HUES48 (cell line): ENCODE measurements around the gene PIEZO2.

ENCODE experiments used
- H3K27ac ChIP-seq: one replicate; pipeline ENCODE4 v1.7.0; 2013; ENCODE audit warnings: low read depth, low read length, inconsistent platforms
- H3K27me3 ChIP-seq: 2 replicates; pipeline ENCODE4 v1.6.1; 2013; ENCODE audit warnings: mild to moderate bottlenecking, low read length; ENCODE audit not compliant: control insufficient read depth, insufficient read depth
- H3K36me3 ChIP-seq: 2 replicates; pipeline ENCODE4 v1.6.1; 2013; ENCODE audit warnings: low read length; ENCODE audit not compliant: control insufficient read depth, insufficient read depth
- H3K4me1 ChIP-seq: 2 replicates; pipeline ENCODE4 v1.6.1; 2013; ENCODE audit warnings: mild to moderate bottlenecking, low read length; ENCODE audit not compliant: control insufficient read depth, insufficient read depth
- H3K4me3 ChIP-seq: 2 replicates; pipeline ENCODE4 v1.5.1; 2013; ENCODE audit warnings: mild to moderate bottlenecking, low read depth, low read length
- H3K9ac ChIP-seq: 2 replicates; pipeline ENCODE4 v1.6.1; 2013; ENCODE audit warnings: mild to moderate bottlenecking, low read depth, low read length, moderate library complexity
- H3K9me3 ChIP-seq: 2 replicates; pipeline ENCODE4 v1.6.1; 2013; ENCODE audit warnings: low read length; ENCODE audit not compliant: control insufficient read depth, insufficient read depth

Gene PIEZO2

GRCh38 chr18:10682368-10682714, 467.0 kb downstream of the PIEZO2 start:
- Histone ChIP-seq H3K27me3 (no peaks in the 10 kb centered on the region), H3K9me3 (no peaks in the 10 kb centered on the region), H3K36me3 (no peaks in the 10 kb centered on the region), H3K4me3 (no peak overlapping the region), H3K27ac (no peak overlapping the region), H3K4me1 (no peaks in the 10 kb centered on the region), H3K9ac (no peak overlapping the region)

- H3K4me1 ChIP-seq: no peaks in the 10 kb centered on the region
- no peak overlapping the region for H3K9ac ChIP-seq
- no peaks in the 10 kb centered on the region for H3K27me3 ChIP-seq
- H3K9me3 ChIP-seq: no peaks in the 10 kb centered on the region
- no peak overlapping the region for H3K27ac ChIP-seq
- no peaks in the 10 kb centered on the region for H3K36me3 ChIP-seq
- no peak overlapping the region for H3K4me3 ChIP-seq
Observed at GRCh38 chr18:10681581-10682367, 467.6 kb downstream of the PIEZO2 start.

GRCh38 chr18:10680271-10680596, 469.1 kb downstream of the PIEZO2 start:
- H3K4me3 ChIP-seq: no peak overlapping the region
- H3K27me3 ChIP-seq: no peaks in the 10 kb centered on the region
- no peak overlapping the region for H3K9ac ChIP-seq
- no peak overlapping the region for H3K27ac ChIP-seq
- H3K36me3 ChIP-seq: no peaks in the 10 kb centered on the region
- no peaks in the 10 kb centered on the region for H3K4me1 ChIP-seq
- no peaks in the 10 kb centered on the region for H3K9me3 ChIP-seq

GRCh38 chr18:10679557-10680270, 469.7 kb downstream of the PIEZO2 start:
- H3K4me1 ChIP-seq: no peaks in the 10 kb centered on the region
- H3K4me3 ChIP-seq: no peak overlapping the region
- no peaks in the 10 kb centered on the region for H3K36me3 ChIP-seq
- no peak overlapping the region for H3K9ac ChIP-seq
- H3K9me3 ChIP-seq: no peaks in the 10 kb centered on the region
- H3K27me3 ChIP-seq: no peaks in the 10 kb centered on the region
- H3K27ac ChIP-seq: no peak overlapping the region

GRCh38 chr18:10671441-10671840, 477.9 kb downstream of the PIEZO2 start:
- H3K27ac ChIP-seq: no peak overlapping the region
- no peaks in the 10 kb centered on the region for H3K27me3 ChIP-seq
- no peak overlapping the region for H3K9ac ChIP-seq
- H3K9me3 ChIP-seq: no peaks in the 10 kb centered on the region
- H3K36me3 ChIP-seq: no peaks in the 10 kb centered on the region
- no peaks in the 10 kb centered on the region for H3K4me1 ChIP-seq
- no peak overlapping the region for H3K4me3 ChIP-seq

GRCh38 chr18:10670856-10671255, 478.5 kb downstream of the PIEZO2 start:
- Histone ChIP-seq H3K9me3 (no peaks in the 10 kb centered on the region), H3K27me3 (no peaks in the 10 kb centered on the region), H3K27ac (no peak overlapping the region), H3K4me1 (no peaks in the 10 kb centered on the region), H3K4me3 (no peak overlapping the region), H3K9ac (no peak overlapping the region), H3K36me3 (no peaks in the 10 kb centered on the region)

GRCh38 chr18:10669441-10670100, 479.8 kb downstream of the PIEZO2 start:
- Histone ChIP-seq H3K9me3 (no peaks in the 10 kb centered on the region), H3K27me3 (no peaks in the 10 kb centered on the region), H3K4me3 (no peak overlapping the region), H3K4me1 (no peaks in the 10 kb centered on the region), H3K27ac (no peak overlapping the region), H3K9ac (no peak overlapping the region), H3K36me3 (no peaks in the 10 kb centered on the region)

GRCh38 chr18:10663750-10664149, 485.6 kb downstream of the PIEZO2 start:
- H3K36me3 ChIP-seq: no peaks in the 10 kb centered on the region
- no peak overlapping the region for H3K4me3 ChIP-seq
- H3K4me1 ChIP-seq: peaks cover 6% of the 10 kb centered on the region; the same call in 1 of the 2 replicates
- H3K27me3 ChIP-seq: no peaks in the 10 kb centered on the region
- H3K9me3 ChIP-seq: no peaks in the 10 kb centered on the region
- H3K27ac ChIP-seq: no peak overlapping the region
- H3K9ac ChIP-seq: no peak overlapping the region

GRCh38 chr18:10661317-10661716, 488.1 kb downstream of the PIEZO2 start:
- H3K4me1 ChIP-seq: peaks cover 6% of the 10 kb centered on the region; the same call in 1 of the 2 replicates
- no peak overlapping the region for H3K4me3 ChIP-seq
- no peak overlapping the region for H3K9ac ChIP-seq
- no peak overlapping the region for H3K27ac ChIP-seq
- H3K27me3 ChIP-seq: no peaks in the 10 kb centered on the region
- no peaks in the 10 kb centered on the region for H3K9me3 ChIP-seq
- H3K36me3 ChIP-seq: no peaks in the 10 kb centered on the region

- H3K27ac ChIP-seq: no peak overlapping the region
- no peaks in the 10 kb centered on the region for H3K36me3 ChIP-seq
- H3K27me3 ChIP-seq: no peaks in the 10 kb centered on the region
- H3K4me3 ChIP-seq: no peak overlapping the region
- no peak overlapping the region for H3K9ac ChIP-seq
- H3K4me1 ChIP-seq: peaks cover 6% of the 10 kb centered on the region; the same call in 1 of the 2 replicates
- H3K9me3 ChIP-seq: no peaks in the 10 kb centered on the region
Observed at GRCh38 chr18:10660179-10660884, 489.0 kb downstream of the PIEZO2 start.
